Activated T-cell treated with anti-CD3 and anti-CD28 coated beads, Interleukin-2, amount 50 U/mL, for 1 hour (primary cell): ENCODE measurements around the gene HOOK1.
A peak's percentile ranks its signal among the peaks of the same experiment; 100 is the strongest.
"Not testable (repeated sequence)": the region's sequence is repeated elsewhere in the genome, so short reads cannot be mapped to it uniquely, and the experiment has no call there.

Experiments used
- DNase-seq: peaks from one replicate; pipeline ENCODE4 v3.0.0-alpha.2; 2020

HOOK1 gene

GRCh38 chr1:59827055-59827643 lies 12.4 kb downstream of the HOOK1 start:
- no peak for DNase-seq

DNA sequence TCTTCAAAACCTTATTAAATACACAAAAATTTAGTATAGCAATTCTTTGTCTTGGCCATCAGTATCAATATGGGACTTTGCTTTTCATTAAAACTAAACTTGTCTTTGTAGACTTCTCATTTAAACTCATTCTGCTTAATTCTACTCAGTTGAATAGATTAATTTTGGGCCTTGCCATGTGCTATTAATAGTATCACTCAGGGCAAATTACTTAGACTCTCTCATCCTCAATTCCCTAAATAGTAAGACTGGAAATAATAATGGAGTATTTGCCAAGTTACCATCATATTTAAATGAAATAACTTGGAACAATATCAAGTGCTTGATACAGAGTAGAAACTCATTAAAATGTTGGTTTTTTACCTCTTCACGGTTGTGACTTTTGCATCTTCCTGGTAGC lies 13.4 kb downstream of the HOOK1 start:
- DNase-seq: no peak

DNA sequence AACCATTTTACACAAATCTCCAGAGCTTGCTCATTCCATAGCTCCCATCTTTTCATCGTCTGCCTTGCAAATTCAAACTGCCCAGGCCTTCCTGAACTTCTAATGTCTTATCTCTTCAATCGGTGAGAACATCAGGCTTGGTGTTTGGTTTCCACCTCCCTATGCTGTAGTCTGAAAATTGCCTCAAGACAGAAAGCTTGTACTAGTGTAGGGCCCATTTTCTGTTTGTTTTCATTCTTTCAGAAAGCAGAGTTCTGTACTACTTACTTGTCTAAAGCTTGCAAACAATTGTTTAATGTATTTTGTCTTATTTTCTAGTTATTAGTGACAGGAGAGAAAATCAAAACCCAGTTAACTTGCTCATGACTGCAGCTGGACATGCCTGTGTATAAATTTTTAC lies 16.8 kb downstream of the HOOK1 start:
- DNase-seq: no peak

- DNase-seq: no peak
Measured at GRCh38 chr1:59833022-59833421, 18.3 kb downstream of the HOOK1 start.

DNA sequence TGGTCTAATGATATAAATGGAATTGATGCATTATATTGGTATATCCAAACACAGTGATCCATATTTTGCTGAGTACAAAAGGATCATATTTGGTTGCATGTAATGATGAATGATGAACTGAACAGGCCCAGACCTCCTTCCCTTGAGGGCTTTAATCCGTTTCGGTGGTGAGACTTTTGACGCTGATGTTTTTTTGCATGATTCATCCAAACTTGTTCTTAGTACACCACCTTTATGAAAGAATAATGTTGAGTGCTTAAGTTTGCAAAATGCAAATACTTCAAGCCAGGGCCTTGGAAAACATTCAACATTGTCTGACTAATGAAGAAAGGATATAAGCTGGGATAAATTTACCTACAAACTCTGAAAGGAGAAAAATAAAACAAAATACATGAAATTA lies 19.2 kb downstream of the HOOK1 start:
- no peak for DNase-seq

DNA sequence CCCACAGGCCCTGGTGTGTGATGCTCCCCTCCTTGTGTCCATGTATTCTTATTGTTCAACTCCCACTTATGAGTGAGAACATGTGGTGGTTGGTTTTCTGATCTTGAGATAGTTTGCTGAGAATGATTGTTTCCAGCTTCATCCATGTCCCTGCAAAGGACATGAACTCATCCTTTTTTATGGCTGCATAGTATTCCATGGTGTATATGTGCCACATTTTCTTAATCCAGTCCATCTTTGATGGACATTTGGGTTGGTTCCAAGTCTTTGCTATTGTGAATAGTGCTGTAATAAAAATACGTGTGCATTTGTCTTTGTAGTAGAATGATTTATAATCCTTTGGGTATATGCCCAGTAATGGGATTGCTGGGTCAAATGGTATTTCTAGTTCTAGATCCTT lies 23.1 kb downstream of the HOOK1 start:
- DNase-seq: not testable (repeated sequence)

GRCh38 chr1:59845091-59845490 lies 30.3 kb downstream of the HOOK1 start:
- no peak for DNase-seq

GRCh38 chr1:59846209-59846894 lies 31.6 kb downstream of the HOOK1 start:
- DNase-seq: no peak

DNA sequence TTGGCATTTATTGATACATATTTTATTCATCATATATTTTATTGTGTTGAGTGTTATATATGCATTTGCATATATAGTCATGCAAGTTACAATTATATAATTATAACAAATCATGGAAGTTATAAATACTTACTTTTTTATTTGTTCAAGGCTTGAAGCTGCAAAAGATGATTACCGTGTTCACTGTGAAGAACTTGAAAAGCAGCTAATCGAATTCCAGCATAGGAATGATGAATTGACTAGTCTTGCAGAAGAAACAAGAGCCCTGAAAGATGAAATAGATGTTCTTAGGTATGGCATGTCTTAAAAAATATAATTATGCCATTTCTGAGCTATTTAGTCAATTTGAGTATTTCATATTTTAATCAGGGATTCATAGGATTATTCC lies 32.1 kb downstream of the HOOK1 start:
- no peak for DNase-seq

DNA sequence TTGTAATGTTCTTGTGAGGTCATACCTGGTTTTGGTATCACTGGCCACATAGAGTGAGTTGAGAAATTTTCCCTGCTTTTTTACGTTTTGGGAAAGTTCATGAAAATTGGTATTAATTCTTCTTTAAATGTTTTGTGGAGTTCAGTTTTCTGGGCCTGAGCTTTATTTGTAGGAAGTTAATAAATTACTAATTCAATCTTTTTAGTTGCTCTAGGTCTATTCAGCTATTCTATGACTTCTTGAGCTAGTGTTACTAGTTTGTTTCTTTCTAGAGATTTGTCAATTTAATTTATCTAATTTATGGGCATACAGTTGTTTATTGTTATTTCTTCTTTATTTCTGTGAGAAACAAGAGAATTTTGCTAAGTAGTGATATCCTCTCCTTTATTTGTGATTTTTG lies 37.4 kb downstream of the HOOK1 start:
- no peak for DNase-seq

DNA sequence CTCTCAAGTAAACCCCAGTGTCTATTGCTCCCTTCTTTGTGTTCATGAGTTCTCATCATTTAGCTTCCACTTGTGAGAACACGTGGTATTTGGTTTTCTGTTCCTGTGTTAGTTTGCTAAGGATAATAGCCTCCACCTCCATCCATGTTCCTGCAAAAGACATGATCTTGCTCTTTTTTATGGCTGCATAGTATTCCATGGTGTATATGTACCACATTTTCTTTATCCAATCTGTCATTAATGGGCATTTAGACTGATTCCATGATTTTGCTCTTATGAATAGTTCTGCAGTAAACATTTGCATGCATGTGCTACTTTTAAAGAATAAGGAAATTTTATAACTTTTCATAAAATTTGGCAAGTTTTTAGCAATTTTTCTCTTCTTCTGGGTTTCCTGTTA lies 40.5 kb downstream of the HOOK1 start:
- not testable (repeated sequence) for DNase-seq

GRCh38 chr1:59856725-59857338 lies 42.1 kb downstream of the HOOK1 start:
- DNase-seq: no peak

DNA sequence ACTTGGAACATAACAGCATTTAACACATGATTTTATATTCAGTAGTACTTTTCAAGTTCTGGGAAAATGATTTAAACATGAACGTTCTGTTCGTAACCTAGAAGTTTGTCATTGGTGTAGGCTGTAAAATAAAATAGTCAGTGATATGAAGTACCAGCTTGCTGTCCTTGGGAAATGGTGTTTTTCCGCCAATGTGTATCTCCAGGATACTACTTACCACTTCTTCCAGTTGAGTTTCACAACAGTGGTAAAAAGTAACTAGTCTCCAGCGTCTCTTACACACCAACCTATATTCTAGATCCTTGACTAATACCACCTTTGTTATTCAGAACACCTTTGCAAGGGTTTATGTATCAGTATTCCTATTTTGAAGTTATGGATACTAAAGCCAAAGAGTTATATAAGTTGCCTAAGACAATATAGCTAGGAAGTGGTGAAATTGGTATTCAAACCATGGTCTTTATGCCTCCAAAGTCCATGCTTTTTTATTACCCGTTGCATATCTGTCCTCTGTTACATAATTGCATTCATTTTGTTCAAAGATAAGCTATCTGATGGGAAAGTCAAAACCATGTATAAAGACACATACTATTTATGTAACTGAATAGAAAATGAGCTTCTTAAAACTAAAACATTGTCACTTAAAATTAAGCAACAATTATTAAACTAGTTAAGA lies 43.1 kb downstream of the HOOK1 start:
- DNase-seq: no peak

- DNase-seq: no peak
Measured at GRCh38 chr1:59866462-59866861, 51.7 kb downstream of the HOOK1 start.

GRCh38 chr1:59871746-59872145 lies 57.0 kb downstream of the HOOK1 start:
- DNase-seq: no peak

DNA sequence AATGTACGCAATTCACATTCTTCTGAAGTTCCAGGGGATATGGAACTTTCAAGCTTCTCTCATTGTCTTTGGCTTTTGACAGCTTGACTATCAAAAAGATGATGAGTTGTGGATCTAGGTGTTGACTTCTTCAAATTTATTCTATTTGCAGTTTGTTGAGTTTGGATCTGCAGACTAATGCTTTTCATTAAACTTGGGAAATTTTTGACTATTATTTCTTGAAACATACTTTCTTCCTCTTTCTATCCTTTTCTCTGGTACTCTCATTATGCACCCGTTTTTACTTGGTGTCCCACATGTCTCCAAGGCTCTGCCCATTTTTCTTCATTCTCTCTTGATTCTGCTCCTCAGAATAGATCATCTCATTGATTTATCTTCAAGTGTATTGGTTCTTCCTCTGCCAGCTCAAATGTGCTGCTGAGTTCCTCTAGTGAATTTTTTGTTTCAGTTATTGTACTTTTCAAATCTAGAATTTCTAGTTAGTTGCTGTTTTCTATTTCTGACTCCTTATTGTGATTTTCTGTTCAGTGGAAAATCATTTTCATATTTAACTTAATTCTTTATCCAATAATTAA lies 62.4 kb downstream of the HOOK1 start:
- no peak for DNase-seq

- DNase-seq: no peak
Measured at GRCh38 chr1:59878370-59878769, 63.6 kb downstream of the HOOK1 start.

GRCh38 chr1:59879574-59879973 lies 64.8 kb downstream of the HOOK1 start:
- peak; percentile 38 for DNase-seq

- DNase-seq: no peak
Measured at GRCh38 chr1:59879996-59880505, 65.3 kb downstream of the HOOK1 start.

GRCh38 chr1:59880735-59881134 lies 66.0 kb downstream of the HOOK1 start:
- no peak for DNase-seq

DNA sequence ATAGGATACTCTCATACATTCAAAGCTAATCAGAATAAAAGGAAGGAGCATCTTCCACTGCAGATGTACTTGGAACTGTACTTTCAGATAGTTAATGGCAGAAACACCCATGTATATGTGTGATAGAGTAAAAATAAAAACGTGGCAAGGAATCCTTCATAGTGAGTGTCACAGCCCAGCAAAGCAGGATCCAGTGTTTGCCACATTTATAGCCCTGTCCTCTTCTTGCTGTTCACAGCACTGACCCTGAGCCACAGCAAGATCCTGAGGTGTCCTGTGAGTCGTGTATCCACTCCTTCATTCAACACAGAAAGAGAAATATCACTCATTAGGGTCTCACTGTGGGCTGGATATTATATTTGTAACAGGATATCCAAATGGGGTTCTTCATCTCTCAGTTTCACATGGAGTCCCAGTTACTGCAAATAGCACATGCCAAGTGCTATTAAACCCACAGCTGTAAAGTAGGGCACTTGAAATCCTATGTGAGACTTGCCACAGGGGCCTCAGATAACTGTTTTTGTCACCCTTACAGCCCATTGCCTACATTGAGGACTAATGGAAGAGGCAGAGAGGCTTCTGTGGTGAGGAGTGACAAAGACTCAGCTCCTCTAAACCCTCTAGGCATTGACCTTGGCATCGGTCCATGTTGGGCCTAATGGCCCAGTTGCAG lies 70.5 kb downstream of the HOOK1 start:
- no peak for DNase-seq

GRCh38 chr1:59892841-59893811 lies 78.4 kb downstream of the HOOK1 start:
- no peak for DNase-seq
